GM21367 (cell line): ENCODE measurements around the gene VEGFA.

Experiments
- ATAC-seq: cut with Tn5 transposase; IDR thresholded peaks from one replicate; pipeline ENCODE4 v1.9.1; 2021; ENCODE audit not compliant: unreplicated experiment

Gene VEGFA

DNA sequence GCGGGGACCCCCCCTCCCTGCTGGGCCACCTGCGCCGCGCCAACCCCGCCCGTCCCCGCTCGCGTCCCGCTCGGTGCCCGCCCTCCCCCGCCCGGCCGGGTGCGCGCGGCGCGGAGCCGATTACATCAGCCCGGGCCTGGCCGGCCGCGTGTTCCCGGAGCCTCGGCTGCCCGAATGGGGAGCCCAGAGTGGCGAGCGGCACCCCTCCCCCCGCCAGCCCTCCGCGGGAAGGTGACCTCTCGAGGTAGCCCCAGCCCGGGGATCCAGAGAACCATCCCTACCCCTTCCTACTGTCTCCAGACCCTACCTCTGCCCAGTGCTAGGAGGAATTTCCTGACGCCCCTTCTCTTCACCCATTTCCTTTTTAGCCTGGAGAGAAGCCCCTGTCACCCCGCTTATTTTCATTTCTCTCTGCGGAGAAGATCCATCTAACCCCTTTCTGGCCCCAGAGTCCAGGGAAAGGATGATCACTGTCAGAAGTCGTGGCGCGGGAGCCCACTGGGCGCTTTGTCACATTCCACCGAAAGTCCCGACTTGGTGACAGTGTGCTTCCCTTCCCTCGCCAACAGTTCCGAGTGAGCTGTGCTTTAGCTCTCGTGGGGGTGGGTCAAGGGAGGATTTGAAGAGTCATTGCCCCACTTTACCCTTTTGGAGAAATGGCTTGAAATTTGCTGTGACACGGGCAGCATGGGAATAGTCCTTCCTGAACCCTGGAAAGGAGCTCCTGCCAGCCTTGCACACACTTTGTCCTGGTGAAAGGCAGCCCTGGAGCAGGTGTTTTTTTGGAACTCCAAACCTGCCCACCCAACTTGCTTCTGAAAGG lies 2.1 kb downstream of the VEGFA start:
- no peak for ATAC-seq

DNA sequence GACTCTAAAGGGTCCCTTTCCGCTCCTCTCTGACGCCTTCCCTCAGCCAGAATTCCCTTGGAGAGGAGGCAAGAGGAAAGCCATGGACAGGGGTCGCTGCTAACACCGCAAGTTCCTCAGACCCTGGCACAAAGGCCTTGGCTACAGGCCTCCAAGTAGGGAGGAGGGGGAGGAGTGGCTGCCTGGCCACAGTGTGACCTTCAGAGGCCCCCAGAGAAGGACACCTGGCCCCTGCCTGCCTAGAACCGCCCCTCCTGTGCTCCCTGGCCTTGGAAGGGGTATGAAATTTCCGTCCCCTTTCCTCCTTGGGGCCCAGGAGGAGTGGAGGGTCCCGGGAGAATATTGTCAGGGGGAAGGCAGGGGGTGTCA lies 2.7 kb downstream of the VEGFA start:
- no peak for ATAC-seq

DNA sequence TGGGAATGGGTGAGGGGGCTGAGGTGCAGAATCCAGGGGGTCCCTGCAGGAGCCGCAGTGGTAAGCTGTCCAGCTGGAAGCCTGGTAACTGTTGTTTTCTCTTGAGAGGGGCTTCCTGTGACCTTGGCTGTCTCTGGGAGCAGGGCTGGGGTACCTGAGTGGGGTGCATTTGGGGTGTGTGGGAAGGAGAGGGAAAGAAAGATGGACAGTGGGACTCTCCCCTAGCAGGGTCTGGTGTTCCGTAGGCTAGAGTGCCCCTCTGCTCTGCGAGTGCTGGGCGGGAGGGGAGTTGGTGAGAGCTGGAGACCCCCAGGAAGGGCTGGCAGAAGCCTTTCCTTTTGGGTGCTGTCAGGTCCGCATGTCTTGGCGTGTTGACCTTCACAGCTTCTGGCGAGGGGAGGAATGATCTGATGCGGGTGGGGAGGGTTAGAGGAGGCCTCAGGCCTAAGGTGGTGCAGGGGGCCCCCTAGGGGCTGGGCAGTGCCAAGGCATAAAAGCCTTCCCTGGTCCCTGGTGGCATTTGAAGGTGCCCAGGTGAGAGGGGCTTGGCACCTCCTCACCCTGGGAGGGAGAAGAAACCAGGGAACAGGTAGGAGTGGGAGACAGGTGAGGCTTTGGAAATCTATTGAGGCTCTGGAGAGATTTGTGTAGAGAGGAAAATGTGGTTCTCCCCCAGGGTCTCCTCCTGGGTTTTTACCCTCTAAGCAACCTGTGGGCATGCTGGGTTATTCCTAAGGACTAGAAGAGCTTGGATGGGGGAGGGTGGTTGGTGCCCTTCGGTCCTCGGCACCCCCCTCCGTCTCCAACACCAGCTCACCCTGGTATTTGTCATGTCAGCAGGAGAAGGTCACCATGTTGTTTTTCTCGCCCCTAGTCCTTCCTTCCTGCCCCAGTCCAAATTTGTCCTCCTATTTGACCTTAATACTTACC lies 3.3 kb downstream of the VEGFA start:
- ATAC-seq, result no peak

DNA sequence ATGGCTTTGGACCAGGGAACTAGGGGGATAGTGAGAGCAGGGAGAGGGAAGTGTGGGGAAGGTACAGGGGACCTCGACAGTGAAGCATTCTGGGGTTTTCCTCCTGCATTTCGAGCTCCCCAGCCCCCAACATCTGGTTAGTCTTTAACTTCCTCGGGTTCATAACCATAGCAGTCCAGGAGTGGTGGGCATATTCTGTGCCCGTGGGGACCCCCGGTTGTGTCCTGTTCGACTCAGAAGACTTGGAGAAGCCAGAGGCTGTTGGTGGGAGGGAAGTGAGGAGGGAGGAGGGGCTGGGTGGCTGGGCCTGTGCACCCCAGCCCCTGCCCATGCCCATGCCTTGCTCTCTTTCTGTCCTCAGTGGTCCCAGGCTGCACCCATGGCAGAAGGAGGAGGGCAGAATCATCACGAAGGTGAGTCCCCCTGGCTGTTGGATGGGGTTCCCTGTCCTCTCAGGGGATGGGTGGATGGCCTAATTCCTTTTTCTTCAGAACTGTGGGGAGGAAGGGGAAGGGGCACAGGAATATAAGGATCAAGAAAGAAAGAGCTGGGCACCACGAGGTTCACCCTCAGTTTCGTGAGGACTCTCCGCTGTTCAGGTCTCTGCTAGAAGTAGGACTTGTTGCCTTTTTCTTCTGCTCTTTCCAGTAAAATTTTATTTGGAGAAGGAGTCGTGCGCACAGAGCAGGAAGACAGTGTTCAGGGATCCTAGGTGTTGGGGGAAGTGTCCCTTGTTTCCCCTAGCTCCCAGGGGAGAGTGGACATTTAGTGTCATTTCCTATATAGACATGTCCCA lies 4.2 kb downstream of the VEGFA start:
- ATAC-seq, result no peak

DNA sequence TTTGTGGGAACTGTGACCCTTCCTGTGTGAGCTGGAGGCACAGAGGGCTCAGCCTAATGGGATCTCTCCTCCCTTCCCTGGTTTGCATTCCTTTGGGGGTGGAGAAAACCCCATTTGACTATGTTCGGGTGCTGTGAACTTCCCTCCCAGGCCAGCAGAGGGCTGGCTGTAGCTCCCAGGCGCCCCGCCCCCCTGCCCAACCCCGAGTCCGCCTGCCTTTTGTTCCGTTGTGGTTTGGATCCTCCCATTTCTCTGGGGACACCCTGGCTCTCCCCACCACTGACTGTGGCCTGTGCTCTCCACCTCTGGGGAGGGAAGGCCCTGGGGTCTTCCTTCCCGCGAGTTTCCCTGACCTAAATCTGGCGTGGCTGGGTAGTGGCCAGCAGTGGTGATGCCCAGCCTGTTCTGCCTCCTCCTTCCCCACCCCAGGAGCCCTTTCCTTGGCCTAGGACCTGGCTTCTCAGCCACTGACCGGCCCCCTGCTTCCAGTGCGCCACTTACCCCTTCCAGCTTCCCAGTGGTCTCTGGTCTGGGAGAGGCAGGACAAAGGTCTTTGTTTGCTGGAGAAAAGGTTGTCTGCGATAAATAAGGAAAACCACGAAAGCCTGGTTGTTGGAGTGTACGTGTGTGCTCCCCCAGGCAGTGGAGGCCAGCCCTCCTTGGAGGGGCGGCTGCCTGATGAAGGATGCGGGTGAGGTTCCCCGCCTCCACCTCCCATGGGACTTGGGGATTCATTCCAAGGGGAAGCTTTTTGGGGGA lies 4.9 kb downstream of the VEGFA start:
- ATAC-seq, result no peak

GRCh38 chr6:43775535-43775885 lies 5.5 kb downstream of the VEGFA start:
- ATAC-seq, result no peak

GRCh38 chr6:43776115-43776798 lies 6.2 kb downstream of the VEGFA start:
- ATAC-seq, result no peak

GRCh38 chr6:43776799-43777776 lies 7.1 kb downstream of the VEGFA start:
- ATAC-seq, result no peak

- ATAC-seq, result no peak
These were observed 8.3 kb downstream of the VEGFA start for GRCh38 chr6:43778131-43778855.

- no peak for ATAC-seq
These were observed 9.2 kb downstream of the VEGFA start for GRCh38 chr6:43778976-43779851.

DNA sequence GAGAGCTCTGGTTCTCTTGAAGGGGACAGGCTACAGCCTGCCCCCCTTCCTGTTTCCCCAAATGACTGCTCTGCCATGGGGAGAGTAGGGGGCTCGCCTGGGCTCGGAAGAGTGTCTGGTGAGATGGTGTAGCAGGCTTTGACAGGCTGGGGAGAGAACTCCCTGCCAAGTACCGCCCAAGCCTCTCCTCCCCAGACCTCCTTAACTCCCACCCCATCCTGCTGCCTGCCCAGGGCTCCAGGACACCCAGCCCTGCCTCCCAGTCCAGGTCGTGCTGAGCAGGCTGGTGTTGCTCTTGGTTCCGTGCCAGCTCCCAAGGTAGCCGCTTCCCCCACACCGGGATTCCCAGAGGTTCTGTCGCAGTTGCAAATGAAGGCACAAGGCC lies 9.8 kb downstream of the VEGFA start:
- ATAC-seq, result no peak

GRCh38 chr6:43780293-43780692 lies 10.3 kb downstream of the VEGFA start:
- ATAC-seq, result no peak

DNA sequence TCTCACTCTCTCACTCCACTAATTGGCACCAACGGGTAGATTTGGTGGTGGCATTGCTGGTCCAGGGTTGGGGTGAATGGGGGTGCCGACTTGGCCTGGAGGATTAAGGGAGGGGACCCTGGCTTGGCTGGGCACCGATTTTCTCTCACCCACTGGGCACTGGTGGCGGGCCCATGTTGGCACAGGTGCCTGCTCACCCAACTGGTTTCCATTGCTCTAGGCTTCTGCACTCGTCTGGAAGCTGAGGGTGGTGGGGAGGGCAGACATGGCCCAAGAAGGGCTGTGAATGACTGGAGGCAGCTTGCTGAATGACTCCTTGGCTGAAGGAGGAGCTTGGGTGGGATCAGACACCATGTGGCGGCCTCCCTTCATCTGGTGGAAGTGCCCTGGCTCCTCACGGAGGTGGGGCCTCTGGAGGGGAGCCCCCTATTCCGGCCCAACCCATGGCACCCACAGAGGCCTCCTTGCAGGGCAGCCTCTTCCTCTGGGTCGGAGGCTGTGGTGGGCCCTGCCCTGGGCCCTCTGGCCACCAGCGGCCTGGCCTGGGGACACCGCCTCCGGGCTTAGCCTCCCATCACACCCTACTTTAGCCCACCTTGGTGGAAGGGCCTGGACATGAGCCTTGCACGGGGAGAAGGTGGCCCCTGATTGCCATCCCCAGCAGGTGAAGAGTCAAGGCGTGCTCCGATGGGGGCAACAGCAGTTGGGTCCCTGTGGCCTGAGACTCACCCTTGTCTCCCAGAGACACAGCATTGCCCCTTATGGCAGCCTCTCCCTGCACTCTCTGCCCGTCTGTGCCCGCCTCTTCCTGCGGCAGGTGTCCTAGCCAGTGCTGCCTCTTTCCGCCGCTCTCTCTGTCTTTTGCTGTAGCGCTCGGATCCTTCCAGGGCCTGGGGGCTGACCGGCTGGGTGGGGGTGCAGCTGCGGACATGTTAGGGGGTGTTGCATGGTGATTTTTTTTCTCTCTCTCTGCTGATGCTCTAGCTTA lies 11.2 kb downstream of the VEGFA start:
- ATAC-seq, result no peak

DNA sequence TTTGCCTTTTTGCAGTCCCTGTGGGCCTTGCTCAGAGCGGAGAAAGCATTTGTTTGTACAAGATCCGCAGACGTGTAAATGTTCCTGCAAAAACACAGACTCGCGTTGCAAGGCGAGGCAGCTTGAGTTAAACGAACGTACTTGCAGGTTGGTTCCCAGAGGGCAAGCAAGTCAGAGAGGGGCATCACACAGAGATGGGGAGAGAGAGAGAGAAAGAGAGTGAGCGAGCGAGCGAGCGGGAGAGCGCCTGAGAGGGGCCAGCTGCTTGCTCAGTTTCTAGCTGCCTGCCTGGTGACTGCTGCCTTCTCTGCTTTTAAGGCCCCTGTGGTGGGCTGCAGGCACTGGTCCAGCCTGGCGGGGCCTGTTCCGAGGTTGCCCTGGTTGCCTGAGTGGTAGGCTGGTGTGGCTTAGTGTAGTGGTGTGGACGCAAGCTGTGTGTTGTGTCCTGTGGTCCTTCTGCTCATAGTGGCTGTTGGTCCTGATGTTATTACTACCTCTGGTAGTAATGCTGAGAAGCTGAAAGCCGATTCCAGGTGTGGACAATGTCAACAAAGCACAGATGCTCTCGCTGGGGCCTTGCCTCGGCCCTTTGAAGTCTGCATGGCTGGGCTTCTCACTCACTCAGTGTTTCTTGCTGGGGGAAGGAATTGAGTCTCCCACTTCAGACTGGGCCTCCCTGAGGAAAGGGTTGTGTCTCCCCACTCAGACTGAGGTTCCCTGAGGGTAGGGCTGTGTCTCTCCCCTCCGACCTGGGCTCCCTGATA lies 12.1 kb downstream of the VEGFA start:
- no peak for ATAC-seq

DNA sequence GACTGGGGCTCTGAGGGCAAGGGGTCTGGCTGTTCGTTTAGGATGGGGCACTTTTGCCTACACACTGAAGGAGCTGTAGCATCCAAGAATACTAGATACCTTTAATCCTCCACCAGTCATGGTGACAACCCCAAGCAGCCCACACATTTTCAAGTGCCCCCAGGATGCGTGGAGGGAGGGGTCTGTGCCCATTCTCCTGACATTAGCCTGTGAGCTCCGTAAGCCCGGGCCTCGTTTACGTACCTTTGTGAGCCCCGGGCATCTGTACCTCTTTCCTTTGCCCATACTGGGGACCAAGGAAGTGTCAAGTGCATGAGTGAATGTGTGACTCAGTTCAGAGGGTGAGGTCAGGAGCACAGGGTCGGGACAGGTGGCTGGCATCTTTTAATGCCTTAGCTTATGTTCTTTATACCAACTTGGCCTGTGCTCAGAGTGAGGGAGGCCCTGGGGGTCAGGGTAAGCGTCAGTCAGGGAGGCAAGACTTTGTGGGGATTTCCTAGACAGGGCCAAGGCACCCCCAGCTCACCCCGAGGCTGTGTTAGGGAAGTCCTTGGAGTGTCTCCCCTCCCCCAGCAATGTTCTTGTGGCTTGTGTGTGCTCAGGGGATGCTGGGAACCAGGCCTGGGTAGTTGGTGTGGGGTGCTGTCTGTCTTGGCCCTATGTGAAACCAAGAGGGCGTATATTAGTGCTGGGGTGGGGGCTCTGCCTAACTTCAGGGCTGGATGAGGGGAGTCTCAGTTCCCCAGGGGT lies 12.9 kb downstream of the VEGFA start:
- ATAC-seq, result no peak
